ENCODE measurements around the gene SH3BP4. TPM values are rescaled to one million over a fixed set of nuclear protein-coding genes. Genes with fewer than 3 reads are reported as not detected.

The SH3BP4 gene
- total RNA-seq, 4 donors from 2014 or later = 11.0 to 22.9 (median 18.7) TPM

- 69 to 80% methylated on average over 11 to 17 of the region's 18 CpGs for WGBS, 2 donors
- DNase-seq = no peak
- Histone ChIP-seq H3K36me3 (peaks cover 0 to 42% (median 0%) of the 10 kb centered on the region in 3 donors), H3K4me3 (no peak overlapping the region), H3K27me3 (no peaks in the 10 kb centered on the region), H3K27ac (peak overlapping the region in 2 of 4 donors; percentile 46 to 54), H3K9me3 (no peaks in the 10 kb centered on the region), H3K4me1 (peaks cover 9 to 16% (median 13%) of the 10 kb centered on the region in 3 donors)
- intact Hi-C loops (cut with DNase I) = no loop called here
- TF ChIP-seq CTCF (IDR thresholded peaks at IDR 0.05) (peak in 1 of 6 experiments; percentile 2), POLR2A (IDR thresholded peaks at IDR 0.05) (no peak)
These were observed 99.8 kb downstream of the SH3BP4 start for GRCh38 chr2:235051436-235052260.

GRCh38 chr2:235052514-235053354 is 100.9 kb downstream of the SH3BP4 start:
- no peak for TF ChIP-seq POLR2A (IDR thresholded peaks at IDR 0.05)
- no peak for TF ChIP-seq CTCF (IDR thresholded peaks at IDR 0.05)
- H3K27ac ChIP-seq = peak overlapping the region in 1 of 4 donors; percentile 63
- WGBS, 2 donors = 83 to 89% methylated on average over 12 to 14 of the region's 25 CpGs

GRCh38 chr2:235053651-235054050 is 101.8 kb downstream of the SH3BP4 start:
- H3K4me1 ChIP-seq = peaks cover 9 to 16% (median 13%) of the 10 kb centered on the region in 3 donors
- no peak overlapping the region for H3K27ac ChIP-seq
- no peaks in the 10 kb centered on the region for H3K9me3 ChIP-seq
- H3K36me3 ChIP-seq = peaks cover 0 to 35% (median 0%) of the 10 kb centered on the region in 3 donors
- H3K27me3 ChIP-seq = no peaks in the 10 kb centered on the region
- no peak for DNase-seq
- intact Hi-C loops (cut with DNase I) = no loop called here
- no peak for TF ChIP-seq CTCF (IDR thresholded peaks at IDR 0.05)
- H3K4me3 ChIP-seq = no peak overlapping the region
- WGBS, 2 donors = 81 to 87% methylated on average over 10 to 11 of the region's 16 CpGs

More at GRCh38 chr2:235052514-235053354, 100.9 kb downstream of the SH3BP4 start:
- Histone ChIP-seq H3K27me3 (no peaks in the 10 kb centered on the region), H3K9me3 (no peaks in the 10 kb centered on the region), H3K4me3 (no peak overlapping the region), H3K4me1 (peaks cover 9 to 16% (median 13%) of the 10 kb centered on the region in 3 donors), H3K36me3 (peaks cover 0 to 35% (median 0%) of the 10 kb centered on the region in 3 donors)
- DNase-seq = no peak
- intact Hi-C loops (cut with DNase I) = no loop called here

- intact Hi-C loops (cut with DNase I) = no loop called here
- Histone ChIP-seq H3K36me3 (peaks cover 0 to 35% (median 0%) of the 10 kb centered on the region in 3 donors), H3K4me1 (peaks cover 9 to 16% (median 13%) of the 10 kb centered on the region in 3 donors), H3K27ac (no peak overlapping the region), H3K9me3 (no peaks in the 10 kb centered on the region), H3K27me3 (no peaks in the 10 kb centered on the region), H3K4me3 (no peak overlapping the region)
- TF ChIP-seq POLR2A (IDR thresholded peaks at IDR 0.05) = no peak
- TF ChIP-seq CTCF (IDR thresholded peaks at IDR 0.05) = no peak
- WGBS, 2 donors = 73 to 78% methylated on average over 3 to 5 of the region's 5 CpGs
- no peak for DNase-seq
These were observed 102.7 kb downstream of the SH3BP4 start for GRCh38 chr2:235054475-235054874.

Measured in esophagus squamous epithelium (tissue), 5 donors.